ENCODE measurements around the gene PODN. TPM values are rescaled to one million over a fixed set of nuclear protein-coding genes. Genes with fewer than 3 reads are reported as not detected.

The PODN gene
- total RNA-seq, 1 experiment from 2014 or later, result 0.42 TPM

DNA sequence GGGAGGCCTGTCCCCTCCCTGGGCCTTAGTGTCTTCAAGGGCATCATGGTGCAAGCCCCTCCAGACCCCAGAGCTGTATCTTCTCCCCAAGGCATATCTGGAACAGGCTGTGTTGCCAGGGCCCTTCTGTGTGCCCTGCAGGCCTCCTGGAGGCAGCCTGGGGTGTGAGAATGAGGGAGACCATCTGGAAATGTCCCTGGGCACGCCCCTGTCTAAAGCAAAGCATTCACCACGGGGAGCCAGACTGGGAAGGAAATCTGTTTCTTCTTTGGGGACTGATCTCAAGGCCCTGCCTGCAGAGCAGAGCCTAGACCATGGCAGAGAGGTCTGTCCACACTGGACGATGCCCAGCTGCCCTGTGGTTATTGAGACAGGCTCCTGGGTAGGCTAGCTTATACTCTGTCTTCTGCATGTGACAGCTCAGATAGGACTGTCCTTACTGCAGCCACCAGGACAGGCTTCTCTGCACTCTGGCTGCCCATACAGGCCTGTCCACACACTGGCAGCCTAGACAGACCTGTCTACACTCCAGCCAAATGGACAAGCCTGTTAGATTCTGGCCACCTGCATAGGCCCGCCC lies 24.6 kb downstream of the PODN start:
- peaks cover 32% of the 10 kb centered on the region for H3K4me1 ChIP-seq
- no peak overlapping the region for H3K4me3 ChIP-seq
- no peaks in the 10 kb centered on the region for H3K36me3 ChIP-seq
- DNase-seq, result peak in 1 of 2 experiments; percentile 16
- no peaks in the 10 kb centered on the region for H3K9me3 ChIP-seq (replicated peaks)
- H3K27ac ChIP-seq, result 0 out of 2 replicates have a peak overlapping the region, but pooled peaks have one; percentile 3
- no peaks in the 10 kb centered on the region for H3K27me3 ChIP-seq

GRCh38 chr1:53087332-53088285 lies 25.6 kb downstream of the PODN start:
- Histone ChIP-seq H3K27ac (peak overlapping the region; percentile 13; the same call in 1 of the 2 replicates), H3K4me1 (peaks cover 32% of the 10 kb centered on the region), H3K36me3 (no peaks in the 10 kb centered on the region), H3K27me3 (no peaks in the 10 kb centered on the region), H3K9me3 (replicated peaks) (no peaks in the 10 kb centered on the region), H3K4me3 (no peak overlapping the region)
- DNase-seq, result peak; percentile 80 to 81

DNA sequence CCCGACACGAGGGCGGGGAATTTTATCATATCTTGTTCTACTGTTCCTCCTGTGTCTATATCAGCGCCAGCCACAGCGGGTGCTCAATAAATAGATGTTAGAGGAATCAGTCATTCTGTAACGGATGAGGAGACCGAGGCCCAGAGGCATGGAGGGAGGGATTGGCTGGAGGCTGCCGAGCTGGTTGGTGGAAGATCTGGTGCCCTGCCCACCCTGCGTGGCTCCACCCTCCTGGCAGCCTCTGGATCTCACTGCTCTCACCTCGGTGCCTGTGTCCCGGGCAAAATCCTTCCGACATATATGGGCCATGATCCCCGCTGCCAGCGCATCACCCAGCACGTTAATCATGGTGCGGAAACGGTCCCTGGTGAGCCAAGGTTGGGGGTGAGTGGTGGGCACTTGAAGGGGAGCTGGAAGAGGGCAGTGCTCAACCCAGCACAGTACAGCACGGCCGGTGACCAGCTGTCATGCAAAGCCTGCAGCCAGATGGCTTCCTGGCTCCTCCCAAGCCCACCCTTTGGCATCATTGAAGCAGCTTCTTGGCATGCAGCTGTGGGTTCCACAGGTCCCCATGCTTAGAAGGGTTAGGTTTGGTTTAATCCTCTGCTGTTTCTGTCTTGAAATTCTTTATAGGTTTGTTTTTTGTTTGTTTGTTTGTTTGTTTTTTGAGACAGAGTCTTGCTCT lies 26.7 kb downstream of the PODN start:
- Histone ChIP-seq H3K4me3 (no peak overlapping the region), H3K27ac (peak overlapping the region; percentile 17; the same call in 1 of the 2 replicates), H3K36me3 (no peaks in the 10 kb centered on the region), H3K27me3 (no peaks in the 10 kb centered on the region), H3K9me3 (replicated peaks) (no peaks in the 10 kb centered on the region), H3K4me1 (peaks cover 32% of the 10 kb centered on the region)
- peak; percentile 43 to 54 for DNase-seq

DNA sequence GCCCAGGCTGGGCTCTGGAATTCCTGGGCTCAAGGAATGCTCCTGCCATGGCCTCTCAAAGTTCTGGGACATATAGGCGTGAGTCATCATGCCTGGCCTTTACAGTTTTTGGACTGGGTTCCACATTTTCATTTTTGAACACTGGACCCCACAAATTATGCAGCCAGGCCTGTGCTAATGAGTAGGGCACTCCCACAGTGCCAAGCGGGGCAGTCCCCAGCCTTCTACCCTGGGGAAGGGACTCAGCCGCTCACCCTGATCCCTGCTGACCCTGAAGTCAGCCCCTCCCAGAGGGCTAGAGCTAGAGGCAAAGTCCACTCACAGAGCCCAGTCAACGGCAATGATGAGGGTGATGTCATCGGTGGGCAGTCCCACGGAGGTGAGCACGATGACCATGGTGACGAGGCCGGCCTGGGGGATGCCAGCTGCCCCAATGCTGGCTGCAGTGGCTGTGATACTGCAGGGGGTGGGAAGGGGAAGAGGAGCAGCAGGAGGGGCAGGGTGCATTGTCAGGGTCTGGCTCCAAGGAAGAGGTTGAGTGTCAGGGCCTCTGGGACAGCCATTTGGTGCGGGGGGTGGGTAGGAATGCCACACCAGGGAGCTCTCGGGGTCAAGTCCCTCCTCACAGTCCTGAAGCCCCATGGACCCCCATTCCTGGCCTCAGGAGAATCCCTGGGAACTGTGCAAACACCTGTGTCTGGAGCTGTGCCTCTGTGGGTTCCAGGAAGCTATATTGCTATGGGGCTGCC lies 27.6 kb downstream of the PODN start:
- peak; percentile 37 to 39 for DNase-seq
- peak overlapping the region; percentile 17; the same call in 1 of the 2 replicates for H3K27ac ChIP-seq

DNA sequence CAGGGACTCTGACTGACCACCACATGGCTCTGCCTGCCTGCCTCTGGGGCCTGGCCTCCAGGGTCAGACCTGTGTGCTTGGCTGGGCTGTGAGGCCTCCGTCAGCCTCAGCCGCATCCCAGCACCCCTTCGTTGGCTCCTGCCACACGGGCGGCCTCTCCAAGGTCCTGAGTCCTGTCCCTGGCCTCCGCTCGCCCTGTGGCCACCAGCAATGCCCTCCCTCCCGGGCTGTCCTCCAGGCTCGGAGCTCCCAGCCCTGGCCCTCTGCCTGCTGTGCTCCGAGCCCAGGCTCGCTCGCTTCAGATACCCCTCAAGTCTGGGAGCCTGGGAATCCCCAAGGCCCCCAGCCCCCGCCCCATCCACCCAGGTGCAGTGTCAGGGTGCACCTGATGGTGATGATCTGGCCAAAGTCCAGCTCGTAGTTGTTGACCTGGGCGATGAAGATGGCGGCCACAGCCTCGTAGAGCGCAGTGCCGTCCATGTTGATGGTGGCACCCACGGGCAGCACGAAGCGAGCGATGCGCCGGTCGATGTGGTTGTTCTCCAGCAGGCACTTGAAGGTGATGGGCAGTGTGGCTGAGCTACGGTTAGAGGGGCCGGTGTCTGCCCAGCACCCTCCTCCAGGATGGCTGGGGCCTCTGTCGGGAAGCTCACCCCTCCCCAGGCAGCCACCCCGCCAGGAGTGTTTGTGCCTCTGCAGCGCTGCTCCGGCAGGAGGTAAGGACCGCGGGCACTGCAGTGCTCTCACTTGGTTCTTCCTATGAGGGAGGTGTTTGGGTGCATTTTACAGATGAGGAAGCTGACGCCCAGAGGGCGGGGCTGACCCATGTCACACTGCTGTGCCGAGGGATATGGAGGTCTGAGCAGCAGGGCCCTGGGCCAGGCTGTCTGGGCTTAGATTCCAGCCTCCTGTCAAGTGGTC lies 28.5 kb downstream of the PODN start:
- H3K4me1 ChIP-seq, result peaks cover 32% of the 10 kb centered on the region
- H3K36me3 ChIP-seq, result no peaks in the 10 kb centered on the region
- no peaks in the 10 kb centered on the region for H3K9me3 ChIP-seq (replicated peaks)
- DNase-seq, result no peak
- no peaks in the 10 kb centered on the region for H3K27me3 ChIP-seq
- H3K27ac ChIP-seq, result no peak overlapping the region
- H3K4me3 ChIP-seq, result no peak overlapping the region

More for the DNA sequence above, 27.6 kb downstream of the PODN start:
- Histone ChIP-seq H3K27me3 (no peaks in the 10 kb centered on the region), H3K4me1 (peaks cover 32% of the 10 kb centered on the region), H3K4me3 (no peak overlapping the region), H3K36me3 (no peaks in the 10 kb centered on the region), H3K9me3 (replicated peaks) (no peaks in the 10 kb centered on the region)

- H3K27ac ChIP-seq, result no peak overlapping the region
Measured at GRCh38 chr1:53091841-53092645, 30.0 kb downstream of the PODN start.

DNA sequence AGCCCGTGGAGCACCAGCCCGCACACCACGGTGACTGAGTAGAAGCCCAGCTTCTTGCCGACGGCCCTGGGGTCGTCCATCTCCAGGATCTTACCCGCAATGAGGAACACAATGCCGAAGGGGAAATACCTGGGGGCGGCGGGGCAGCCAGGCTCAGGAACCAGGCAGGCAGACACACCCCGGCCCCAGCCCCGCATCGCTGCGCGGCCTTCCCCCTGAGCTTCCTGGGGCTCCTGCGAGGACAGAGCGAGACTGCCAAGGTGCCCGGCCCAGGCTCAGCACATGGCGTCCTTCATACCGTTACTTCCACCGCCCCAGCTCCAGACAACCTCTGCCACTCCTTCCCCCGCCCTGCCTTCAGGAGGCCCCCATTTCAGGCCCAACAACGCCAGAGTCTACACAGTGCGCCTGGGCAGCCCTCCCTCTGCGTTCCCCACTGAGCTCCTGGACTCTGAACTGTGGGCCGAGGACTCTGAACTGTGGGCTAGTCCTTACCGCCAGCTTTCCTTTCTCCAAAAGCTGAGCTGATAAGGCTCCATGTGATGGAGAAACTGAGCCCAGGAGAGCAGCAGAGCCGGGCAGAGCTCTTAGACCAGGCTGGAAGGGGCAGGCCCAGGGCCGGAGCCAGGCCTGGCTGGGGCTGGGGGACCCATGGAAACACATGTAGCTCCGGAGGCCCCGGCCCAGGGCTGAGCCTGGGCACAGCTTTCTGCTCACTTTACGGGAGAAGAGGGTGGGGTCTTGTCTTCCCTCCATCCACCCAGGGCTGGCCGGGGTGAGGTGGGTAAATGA lies 30.8 kb downstream of the PODN start:
- no peak for DNase-seq

More at GRCh38 chr1:53091841-53092645, 30.0 kb downstream of the PODN start:
- H3K9me3 ChIP-seq (replicated peaks), result peaks cover 7% of the 10 kb centered on the region; the same call in 1 of the 2 replicates
- peaks cover 29% of the 10 kb centered on the region for H3K4me1 ChIP-seq
- no peak for DNase-seq
- no peak overlapping the region for H3K4me3 ChIP-seq
- no peaks in the 10 kb centered on the region for H3K36me3 ChIP-seq
- H3K27me3 ChIP-seq, result no peaks in the 10 kb centered on the region

GRCh38 chr1:53093451-53093754 lies 31.4 kb downstream of the PODN start:
- DNase-seq, result no peak
- peaks cover 17% of the 10 kb centered on the region for H3K4me1 ChIP-seq

More for the DNA sequence above, 30.8 kb downstream of the PODN start:
- no peak overlapping the region for H3K27ac ChIP-seq
- no peaks in the 10 kb centered on the region for H3K36me3 ChIP-seq
- no peak overlapping the region for H3K4me3 ChIP-seq
- H3K4me1 ChIP-seq, result peaks cover 21% of the 10 kb centered on the region
- H3K27me3 ChIP-seq, result no peaks in the 10 kb centered on the region
- H3K9me3 ChIP-seq (replicated peaks), result peaks cover 7% of the 10 kb centered on the region; the same call in 1 of the 2 replicates

DNA sequence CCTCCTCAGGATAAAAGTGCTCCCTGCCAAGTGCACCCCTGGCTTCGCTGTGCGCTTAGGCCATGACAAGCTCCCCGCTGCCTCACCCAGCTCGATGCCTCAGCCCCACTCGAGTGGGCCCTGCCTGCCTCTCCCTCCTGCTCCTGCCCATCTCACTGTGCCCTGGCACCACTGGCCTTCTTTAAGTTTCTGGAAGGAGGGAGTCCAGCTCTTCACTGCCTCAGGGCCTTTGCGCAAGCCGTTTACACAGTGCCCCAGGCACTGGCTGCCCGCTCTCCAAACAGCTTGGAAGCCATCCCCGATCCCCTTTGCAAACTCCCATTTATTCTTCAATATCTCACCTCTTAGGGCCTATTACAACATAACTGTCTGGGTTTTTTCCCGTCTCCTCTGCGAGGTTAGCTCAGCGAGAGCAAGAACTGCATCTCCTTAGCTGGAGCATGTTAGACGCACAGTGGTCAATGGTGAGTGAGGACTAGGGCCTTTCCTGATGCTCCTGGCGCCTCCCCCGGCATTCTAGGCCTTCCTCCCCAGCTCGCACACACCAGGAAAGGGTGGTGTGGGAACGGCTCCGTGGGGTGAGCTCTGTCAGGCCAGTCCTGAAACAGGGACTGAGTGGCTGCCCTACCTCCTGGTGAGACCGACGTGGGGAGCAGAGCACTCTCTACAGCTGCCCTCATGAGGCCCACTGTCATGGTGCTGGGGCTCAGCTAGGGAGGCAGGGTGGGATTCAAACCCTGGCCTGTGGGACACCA lies 31.9 kb downstream of the PODN start:
- Histone ChIP-seq H3K9me3 (replicated peaks) (peaks cover 7% of the 10 kb centered on the region; the same call in 1 of the 2 replicates), H3K4me3 (no peak overlapping the region), H3K27ac (no peak overlapping the region), H3K27me3 (no peaks in the 10 kb centered on the region), H3K36me3 (no peaks in the 10 kb centered on the region), H3K4me1 (peaks cover 12% of the 10 kb centered on the region)
- DNase-seq, result no peak

More at GRCh38 chr1:53093451-53093754, 31.4 kb downstream of the PODN start:
- Histone ChIP-seq H3K27ac (no peak overlapping the region), H3K9me3 (replicated peaks) (peaks cover 7% of the 10 kb centered on the region; the same call in 1 of the 2 replicates), H3K27me3 (no peaks in the 10 kb centered on the region), H3K4me3 (no peak overlapping the region), H3K36me3 (no peaks in the 10 kb centered on the region)

- Histone ChIP-seq H3K27me3 (no peaks in the 10 kb centered on the region), H3K4me1 (peaks cover 6% of the 10 kb centered on the region), H3K27ac (no peak overlapping the region), H3K4me3 (no peak overlapping the region), H3K36me3 (no peaks in the 10 kb centered on the region), H3K9me3 (replicated peaks) (peaks cover 7% of the 10 kb centered on the region; the same call in 1 of the 2 replicates)
- no peak for DNase-seq
Measured at GRCh38 chr1:53094533-53094919, 32.5 kb downstream of the PODN start.

GRCh38 chr1:53104289-53104913 lies 42.4 kb downstream of the PODN start:
- peaks cover 16% of the 10 kb centered on the region for H3K4me1 ChIP-seq
- no peak overlapping the region for H3K4me3 ChIP-seq
- no peaks in the 10 kb centered on the region for H3K36me3 ChIP-seq
- peaks cover 12% of the 10 kb centered on the region; the same call in 1 of the 2 replicates for H3K9me3 ChIP-seq (replicated peaks)
- DNase-seq, result no peak
- no peak overlapping the region for H3K27ac ChIP-seq
- H3K27me3 ChIP-seq, result 0 out of 2 replicates have a peak, but pooled peaks cover 4% of the 10 kb centered on the region

Data from SJCRH30 (cell line).